CD14-positive monocyte (primary cell): ENCODE results near the gene CNOT2. TPM values are rescaled to one million over a fixed set of nuclear protein-coding genes. Genes with fewer than 3 reads are reported as not detected.

Experiments
- DNase-seq, 3 donors: peaks; one replicate each; pipeline ENCODE4 v3.0.0-alpha.2; 2011 to 2022
- H2AFZ ChIP-seq: 2 replicates; pipeline ENCODE4 v1.6.0; 2012; ENCODE audit warnings: mild to moderate bottlenecking, low read depth, low read length, inconsistent platforms; ENCODE audit not compliant: insufficient read depth, poor library complexity, severe bottlenecking
- H3K27ac ChIP-seq, 2 donors: 1 replicate in 1 of 2; 2 replicates in 1 of 2; pipeline ENCODE4 v1.5.1; 2012 to 2013; ENCODE audit warnings: low read length in 2 of 2, control low read depth in 1 of 2, inconsistent platforms in 1 of 2, low read depth in 1 of 2, mild to moderate bottlenecking in 1 of 2
- H3K27me3 ChIP-seq, 2 donors: one replicate each; pipeline versions ENCODE4 v1.6.0 to v1.6.1; 2011 to 2013; ENCODE audit warnings: low read length in 2 of 2; ENCODE audit not compliant: control insufficient read depth in 2 of 2, insufficient read depth in 2 of 2
- H3K36me3 ChIP-seq, 2 donors: replicated peaks in 1 of 2; 1 replicate in 1 of 2; 2 replicates in 1 of 2; pipeline versions ENCODE4 v1.5.1 to v1.6.1; 2012 to 2013; ENCODE audit warnings: low read length in 2 of 2, control low read depth in 1 of 2, inconsistent platforms in 1 of 2, mild to moderate bottlenecking in 1 of 2; ENCODE audit not compliant: insufficient read depth in 2 of 2, control insufficient read depth in 1 of 2
- H3K4me1 ChIP-seq, 2 donors: 1 replicate in 1 of 2; 2 replicates in 1 of 2; pipeline versions ENCODE4 v1.5.1 to v1.6.1; 2012 to 2013; ENCODE audit warnings: low read length in 2 of 2, control low read depth in 1 of 2, inconsistent platforms in 1 of 2, mild to moderate bottlenecking in 1 of 2, moderate library complexity in 1 of 2; ENCODE audit not compliant: insufficient read depth in 2 of 2, control insufficient read depth in 1 of 2
- H3K4me2 ChIP-seq: replicated peaks from 2 replicates; pipeline ENCODE3; 2012; ENCODE audit warnings: low read length, moderate library complexity, mild to moderate bottlenecking; ENCODE audit not compliant: poor library complexity, severe bottlenecking; ENCODE audit errors: extremely low read depth
- H3K4me3 ChIP-seq, 3 experiments: fragments of 200-600 bp in 1 of 3; sonication (generic) in 1 of 3; replicated peaks in 1 of 3; 1 replicate in 2 of 3; 2 replicates in 1 of 3; pipeline ENCODE4 v1.5.1; 2011 to 2013; ENCODE audit warnings: low read length in 3 of 3, mild to moderate bottlenecking in 3 of 3, control low read depth in 2 of 3, low read depth in 2 of 3, inconsistent platforms in 1 of 3, moderate library complexity in 1 of 3
- H3K79me2 ChIP-seq: 2 replicates; pipeline ENCODE4 v1.6.0; 2012; ENCODE audit warnings: mild to moderate bottlenecking, control low read depth, inconsistent platforms, low read length, moderate library complexity; ENCODE audit not compliant: insufficient read depth
- H3K9ac ChIP-seq: 2 replicates; pipeline ENCODE4 v1.6.0; 2017; ENCODE audit warnings: low read length, mild to moderate bottlenecking; ENCODE audit not compliant: insufficient read depth, poor library complexity, severe bottlenecking
- H3K9me3 ChIP-seq, 2 donors: replicated peaks in 1 of 2; 1 replicate in 1 of 2; 2 replicates in 1 of 2; pipeline versions ENCODE4 v1.5.1 to v1.6.1; 2012 to 2013; ENCODE audit warnings: low read length in 2 of 2, control low read depth in 1 of 2; ENCODE audit not compliant: control insufficient read depth in 1 of 2, insufficient read depth in 1 of 2
- H4K20me1 ChIP-seq: 2 replicates; pipeline ENCODE4 v1.6.0; 2012; ENCODE audit warnings: mild to moderate bottlenecking, low read length, control low read depth, moderate library complexity; ENCODE audit not compliant: insufficient read depth
- H3K27ac Mint-ChIP-seq, 7 donors: one replicate each; pipeline ENCODE4 v1.8.0; 2020; ENCODE audit warnings: mild to moderate bottlenecking in 7 of 7, mixed read lengths in 7 of 7, moderate library complexity in 6 of 7, inconsistent platforms in 2 of 7
- H3K27me3 Mint-ChIP-seq, 3 donors: one replicate each; pipeline ENCODE4 v1.8.0; 2021 to 2022; ENCODE audit warnings: low read depth in 3 of 3, mild to moderate bottlenecking in 3 of 3, mixed read lengths in 3 of 3, moderate library complexity in 3 of 3, inconsistent platforms in 1 of 3
- H3K36me3 Mint-ChIP-seq, 2 donors: one replicate each; pipeline ENCODE4 v1.8.0; 2020; ENCODE audit warnings: mixed read lengths in 2 of 2, inconsistent platforms in 1 of 2, mild to moderate bottlenecking in 1 of 2
- H3K4me1 Mint-ChIP-seq: one replicate; pipeline ENCODE4 v1.8.0; 2020; ENCODE audit warnings: mild to moderate bottlenecking, mixed read lengths
- H3K4me3 Mint-ChIP-seq, 2 donors: one replicate each; pipeline ENCODE4 v1.8.0; 2020; ENCODE audit warnings: mild to moderate bottlenecking in 2 of 2, mixed read lengths in 2 of 2, moderate library complexity in 1 of 2
- H3K9me3 Mint-ChIP-seq, 7 donors: one replicate each; pipeline ENCODE4 v1.8.0; 2020 to 2022; ENCODE audit warnings: mixed read lengths in 7 of 7, mild to moderate bottlenecking in 6 of 7, moderate library complexity in 6 of 7, inconsistent platforms in 2 of 7
- CTCF ChIP-seq: fragments of 200-600 bp; IDR thresholded peaks from one replicate; pipeline ENCODE4 v1.8.0; 2022; ENCODE audit warnings: antibody characterized with exemption, mild to moderate bottlenecking
- WGBS: methylation state at CpG from one replicate; pipeline ENCODE4 v1.1.5; 2013; ENCODE audit warnings: missing lambda C conversion rate; ENCODE audit not compliant: insufficient coverage; 5-methylcytosine and 5-hydroxymethylcytosine counted together
- intact Hi-C, 2 donors: fragments of 100-400 bp; cut with micrococcal nuclease; formaldehyde crosslinking; loops; one replicate each; pipeline versions ENCODE4 v1.15.0 to v1.15.1; 2023
- polyA plus RNA-seq, 3 donors: library from polyadenylated mRNA; depleted of rRNA in 1 of 3; unstranded in 2 of 3; stranded (reverse) in 1 of 3; fragments of 300-500 nt in 2 of 3; fragments of >200 nt in 1 of 3; fragmentation: Illumina TruSeq in 2 of 3; gene quantifications; 1 replicate in 2 of 3; 2 replicates in 1 of 3; pipeline ENCODE4 v1.2.3, GENCODE V29; 2012 to 2021

Gene CNOT2
- polyA plus RNA-seq, 3 donors = 49.8 to 77.2 (median 72.7) TPM

DNA sequence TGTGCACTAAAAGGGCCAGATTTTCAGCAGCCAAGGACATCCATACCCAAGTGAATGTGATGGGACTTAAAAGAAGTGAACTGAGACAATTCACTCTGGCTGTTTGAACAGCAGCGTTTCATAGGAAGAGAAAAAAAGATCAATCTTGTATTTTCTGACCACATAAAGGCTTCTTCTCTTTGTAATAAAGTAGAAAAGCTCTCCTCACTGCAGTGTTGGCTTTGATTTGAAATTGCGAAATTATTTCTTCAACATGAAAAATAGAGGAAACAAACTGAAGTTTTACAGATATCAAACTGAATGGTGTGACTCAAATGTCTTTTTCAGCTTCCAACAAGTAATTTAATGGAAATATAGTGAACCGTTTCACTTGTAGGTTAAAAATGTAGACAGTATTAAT lies 111.6 kb downstream of the CNOT2 start:
- Histone ChIP-seq H3K9me3 (no peaks in the 10 kb centered on the region), H3K4me3 (peak overlapping the region in 2 of 3 experiments; percentile 16 to 67), H3K27me3 (no peaks in the 10 kb centered on the region), H3K4me1 (peaks cover 26 to 34% of the 10 kb centered on the region in 2 donors), H3K9ac (no peak overlapping the region), H3K4me2 (peak overlapping the region; percentile 58), H2AFZ (no peak overlapping the region), H3K79me2 (no peaks in the 10 kb centered on the region), H3K36me3 (no peaks in the 10 kb centered on the region), H4K20me1 (no peaks in the 10 kb centered on the region), H3K27ac (peak overlapping the region; percentile 63 to 70)
- Mint-ChIP-seq H3K36me3 (peaks cover 7 to 9% of the 10 kb centered on the region in 2 donors), H3K4me3 (peak overlapping the region in 1 of 2 donors; percentile 48), H3K9me3 (no peaks in the 10 kb centered on the region), H3K27me3 (no peaks in the 10 kb centered on the region), H3K27ac (peak overlapping the region; percentile 82 to 94 (median 89)), H3K4me1 (peaks cover 32% of the 10 kb centered on the region)
- no peak for TF ChIP-seq CTCF
- intact Hi-C loops = loop anchor here in 1 of 2 donors (5.0 kb wide), 1 partner anchor 112 kb away; the partner anchor contains the start of gene CNOT2
- peak; percentile 41 to 66 (median 45) for DNase-seq
- no CpG with 5 or more reads among the region's 3 CpGs for WGBS

- H3K9ac ChIP-seq = no peak overlapping the region
- no peaks in the 10 kb centered on the region for H3K79me2 ChIP-seq
- TF ChIP-seq CTCF = no peak
- H3K36me3 ChIP-seq = no peaks in the 10 kb centered on the region
- WGBS = no CpG with 5 or more reads among the region's 4 CpGs
- no peak overlapping the region for H3K4me3 Mint-ChIP-seq
- peaks cover 6 to 7% of the 10 kb centered on the region in 2 donors for H3K36me3 Mint-ChIP-seq
- no peak overlapping the region for H3K27ac ChIP-seq
- H4K20me1 ChIP-seq = no peaks in the 10 kb centered on the region
- no peak overlapping the region for H2AFZ ChIP-seq
- intact Hi-C loops = loop anchor here in 1 of 2 donors (5.0 kb wide), 1 partner anchor 114 kb away; the partner anchor contains the start of gene CNOT2
- H3K27me3 ChIP-seq = no peaks in the 10 kb centered on the region
- H3K4me2 ChIP-seq = no peak overlapping the region
- no peaks in the 10 kb centered on the region for H3K9me3 ChIP-seq
- no peak overlapping the region for H3K4me3 ChIP-seq
- H3K9me3 Mint-ChIP-seq = no peaks in the 10 kb centered on the region
- H3K27ac Mint-ChIP-seq = no peak overlapping the region
- DNase-seq = no peak
- H3K4me1 Mint-ChIP-seq = peaks cover 35% of the 10 kb centered on the region
- H3K27me3 Mint-ChIP-seq = peaks cover 0 to 6% (median 0%) of the 10 kb centered on the region in 3 donors
- peaks cover 28 to 34% of the 10 kb centered on the region in 2 donors for H3K4me1 ChIP-seq
Observed at GRCh38 chr12:70355972-70356371, 112.7 kb downstream of the CNOT2 start.
